K562 (cell line): ENCODE results near the gene ELMOD2. TPM values are rescaled to one million over a fixed set of nuclear protein-coding genes. Genes with fewer than 3 reads are reported as not detected.

Source experiments
- ATF6 ChIP-seq: sonication (generic); formaldehyde crosslinking; IDR thresholded peaks from 2 replicates; pipeline ENCODE4 v1.4.0; 2020; ENCODE audit warnings: mild to moderate bottlenecking, missing genetic modification reagents
- CBX2 ChIP-seq: fragments of 200-600 bp; sonication (generic); IDR thresholded peaks from one replicate; pipeline ENCODE4 v1.6.1; 2012; ENCODE audit warnings: mild to moderate bottlenecking, low read length, inconsistent platforms; ENCODE audit not compliant: insufficient read depth, poor library complexity, severe bottlenecking
- CSDE1 ChIP-seq, 2 experiments: fragments of 450-650 bp; IDR thresholded peaks; 2 replicates each; pipeline ENCODE4 v1.6.1; 2016; ENCODE audit warnings: mild to moderate bottlenecking in 1 of 2
- GMEB1 ChIP-seq: fragments of 250-450 bp; sonication (Bioruptor Pico); IDR thresholded peaks from 2 replicates; pipeline ENCODE4 v1.4.0; 2020; ENCODE audit warnings: mild to moderate bottlenecking
- MCM2 ChIP-seq: fragments of 450-650 bp; IDR thresholded peaks from 2 replicates; pipeline ENCODE4 v1.6.1; 2017; ENCODE audit warnings: low read depth, mild to moderate bottlenecking
- MEIS2 ChIP-seq: fragments of 450-650 bp; IDR thresholded peaks from 2 replicates; pipeline ENCODE4 v1.6.1; 2014; ENCODE audit warnings: mild to moderate bottlenecking; ENCODE audit not compliant: partially characterized antibody
- NR2C1 ChIP-seq, 2 experiments: fragments of 450-650 bp; IDR thresholded peaks; 2 replicates each; pipeline ENCODE4 v1.6.1; 2017; ENCODE audit warnings: mild to moderate bottlenecking in 2 of 2, antibody characterized with exemption in 1 of 2, inconsistent platforms in 1 of 2, missing compliant biosample characterization in 1 of 2, missing genetic modification characterization in 1 of 2
- RNF219 ChIP-seq: fragments of 250-450 bp; sonication (Bioruptor Pico); IDR thresholded peaks from 2 replicates; pipeline ENCODE4 v1.5.0; 2022; ENCODE audit warnings: mild to moderate bottlenecking
- SIN3B ChIP-seq: fragments of 450-650 bp; IDR thresholded peaks from 2 replicates; pipeline ENCODE4 v1.6.1; 2017; ENCODE audit warnings: low read depth, mild to moderate bottlenecking, moderate library complexity
- SNIP1 ChIP-seq: fragments of 450-650 bp; IDR thresholded peaks from 2 replicates; pipeline ENCODE4 v1.7.1; 2017; ENCODE audit warnings: low read depth, mild to moderate bottlenecking
- SREBF1 ChIP-seq: fragments of 150-350 bp; IDR thresholded peaks from 2 replicates; pipeline ENCODE4 v1.6.1; 2014; ENCODE audit warnings: antibody characterized with exemption, low read depth, low read length, borderline replicate concordance
- ZNF134 ChIP-seq: fragments of 250-450 bp; sonication (Bioruptor Pico); conservative IDR thresholded peaks from 2 replicates; pipeline ENCODE4 v1.4.0; 2020
- ZNF282 ChIP-seq: sonication (generic); formaldehyde crosslinking; IDR thresholded peaks from 2 replicates; pipeline ENCODE4 v1.8.1; 2023; ENCODE audit warnings: missing genetic modification reagents
- ZNF780A ChIP-seq: fragments of 250-450 bp; sonication (Bioruptor Pico); IDR thresholded peaks from 2 replicates; pipeline ENCODE4 v1.5.0; 2021; ENCODE audit warnings: mild to moderate bottlenecking
- polyA plus RNA-seq, 8 experiments: library from polyadenylated mRNA; depleted of rRNA in 4 of 8; stranded (reverse) in 5 of 8; unstranded in 3 of 8; fragments of >200 nt; fragmentation: Nextera tagmentation in 2 of 8; fragmentation: Illumina TruSeq in 1 of 8; extraction: Ambion mirVana in 2 of 8; extraction: Trizol in 1 of 8; gene quantifications; 2 replicates each; pipeline versions ENCODE4 v1.2.1 to v1.2.3, GENCODE V29; 2011 to 2014; ENCODE audit warnings: inconsistent platforms in 1 of 8, missing spikeins in 1 of 8
- total RNA-seq, 7 experiments: library from RNA; depleted of rRNA in 6 of 7; stranded (reverse); fragments of >200 nt in 6 of 7; fragmentation: Illumina TruSeq in 2 of 7; extraction: Trizol in 2 of 7; gene quantifications; 2 replicates each; pipeline versions ENCODE4 v1.2.1 to v1.2.3, GENCODE V29; 2011 to 2021; ENCODE audit warnings: low replicate concordance in 1 of 7
- TF ChIP-seq, protein P1 (sequence below): fragments of 450-650 bp; IDR thresholded peaks from 2 replicates; pipeline ENCODE4 v1.6.1; 2016
- TF ChIP-seq, protein P2 (sequence below): sonication (generic); formaldehyde crosslinking; IDR thresholded peaks from 2 replicates; pipeline ENCODE4 v1.8.0; 2022; ENCODE audit warnings: missing genetic modification reagents, mild to moderate bottlenecking, moderate library complexity, borderline replicate concordance
- TF ChIP-seq, protein P3 (sequence below): fragments of 250-450 bp; sonication (Bioruptor Pico); IDR thresholded peaks from 2 replicates; pipeline ENCODE4 v1.8.0; 2022; ENCODE audit warnings: moderate library complexity, mild to moderate bottlenecking, inconsistent platforms
- TF ChIP-seq, protein P4 (sequence below): fragments of 450-650 bp; IDR thresholded peaks from 2 replicates; pipeline ENCODE4 v1.7.0; 2016; ENCODE audit warnings: borderline replicate concordance

The ELMOD2 gene
- total and polyA plus RNA-seq, 9 of the 15 experiments (the other 6 are each of a cell fraction or from before 2014, with no cell fraction given) = 11.0 to 23.3 (median 14.3) TPM

DNA sequence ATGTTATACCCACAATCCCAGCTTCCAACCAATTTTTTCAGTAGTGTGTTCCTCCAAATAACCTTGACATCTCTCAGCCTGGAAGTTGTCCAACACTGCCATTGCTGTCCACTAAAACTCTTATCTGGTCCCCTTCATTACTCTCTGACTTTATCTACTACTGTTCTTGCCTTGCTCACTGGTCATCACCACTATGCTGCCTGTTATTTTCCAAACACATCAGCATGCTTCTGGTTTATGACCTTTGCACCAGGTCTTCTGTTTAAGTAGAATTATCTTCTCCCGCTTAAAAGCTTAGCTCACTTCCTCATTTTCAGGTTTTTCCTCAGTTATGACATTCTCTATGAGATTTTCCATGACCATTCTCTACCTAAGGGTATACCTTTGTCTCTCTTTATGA lies 5.5 kb downstream of the ELMOD2 start (continued):
- TF ChIP-seq, protein P1, sequence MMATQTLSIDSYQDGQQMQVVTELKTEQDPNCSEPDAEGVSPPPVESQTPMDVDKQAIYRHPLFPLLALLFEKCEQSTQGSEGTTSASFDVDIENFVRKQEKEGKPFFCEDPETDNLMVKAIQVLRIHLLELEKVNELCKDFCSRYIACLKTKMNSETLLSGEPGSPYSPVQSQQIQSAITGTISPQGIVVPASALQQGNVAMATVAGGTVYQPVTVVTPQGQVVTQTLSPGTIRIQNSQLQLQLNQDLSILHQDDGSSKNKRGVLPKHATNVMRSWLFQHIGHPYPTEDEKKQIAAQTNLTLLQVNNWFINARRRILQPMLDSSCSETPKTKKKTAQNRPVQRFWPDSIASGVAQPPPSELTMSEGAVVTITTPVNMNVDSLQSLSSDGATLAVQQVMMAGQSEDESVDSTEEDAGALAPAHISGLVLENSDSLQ = peak; percentile 58
- TF ChIP-seq RNF219 (CRISPR knock-in tag) (no peak), ZNF780A (CRISPR knock-in tag) (no peak), ZNF134 (no peak), GMEB1 (CRISPR knock-in tag) (no peak), MCM2 (no peak), CSDE1 (IDR thresholded peaks at IDR 0.05) (no peak), NR2C1 (IDR thresholded peaks at IDR 0.05) (peak; percentile 93), NR2C1 (tag; IDR thresholded peaks at IDR 0.05) (peak; percentile 94), ATF6 (no peak), SREBF1 (no peak), SIN3B (no peak), CBX2 (no peak), SNIP1 (no peak), MEIS2 (peak; percentile 72), ZNF282 (CRISPR knock-in tag) (no peak)
- TF ChIP-seq, protein P2, sequence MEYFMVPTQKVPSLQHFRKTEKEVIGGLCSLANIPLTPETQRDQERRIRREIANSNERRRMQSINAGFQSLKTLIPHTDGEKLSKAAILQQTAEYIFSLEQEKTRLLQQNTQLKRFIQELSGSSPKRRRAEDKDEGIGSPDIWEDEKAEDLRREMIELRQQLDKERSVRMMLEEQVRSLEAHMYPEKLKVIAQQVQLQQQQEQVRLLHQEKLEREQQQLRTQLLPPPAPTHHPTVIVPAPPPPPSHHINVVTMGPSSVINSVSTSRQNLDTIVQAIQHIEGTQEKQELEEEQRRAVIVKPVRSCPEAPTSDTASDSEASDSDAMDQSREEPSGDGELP = no peak
- TF ChIP-seq, protein P3, sequence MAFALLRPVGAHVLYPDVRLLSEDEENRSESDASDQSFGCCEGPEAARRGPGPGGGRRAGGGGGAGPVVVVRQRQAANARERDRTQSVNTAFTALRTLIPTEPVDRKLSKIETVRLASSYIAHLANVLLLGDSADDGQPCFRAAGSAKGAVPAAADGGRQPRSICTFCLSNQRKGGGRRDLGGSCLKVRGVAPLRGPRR (CRISPR knock-in tag) = no peak
- TF ChIP-seq, protein P4, sequence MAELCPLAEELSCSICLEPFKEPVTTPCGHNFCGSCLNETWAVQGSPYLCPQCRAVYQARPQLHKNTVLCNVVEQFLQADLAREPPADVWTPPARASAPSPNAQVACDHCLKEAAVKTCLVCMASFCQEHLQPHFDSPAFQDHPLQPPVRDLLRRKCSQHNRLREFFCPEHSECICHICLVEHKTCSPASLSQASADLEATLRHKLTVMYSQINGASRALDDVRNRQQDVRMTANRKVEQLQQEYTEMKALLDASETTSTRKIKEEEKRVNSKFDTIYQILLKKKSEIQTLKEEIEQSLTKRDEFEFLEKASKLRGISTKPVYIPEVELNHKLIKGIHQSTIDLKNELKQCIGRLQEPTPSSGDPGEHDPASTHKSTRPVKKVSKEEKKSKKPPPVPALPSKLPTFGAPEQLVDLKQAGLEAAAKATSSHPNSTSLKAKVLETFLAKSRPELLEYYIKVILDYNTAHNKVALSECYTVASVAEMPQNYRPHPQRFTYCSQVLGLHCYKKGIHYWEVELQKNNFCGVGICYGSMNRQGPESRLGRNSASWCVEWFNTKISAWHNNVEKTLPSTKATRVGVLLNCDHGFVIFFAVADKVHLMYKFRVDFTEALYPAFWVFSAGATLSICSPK = no peak
